HFF-Myc (cell line): ENCODE results near the gene TNFRSF6B.
A peak's percentile ranks its signal among the peaks of the same experiment; 100 is the strongest.

Experiments
- DNase-seq: peaks from one replicate; pipeline ENCODE4 v3.0.0-alpha.2; 2011; ENCODE audit warnings: low read depth; ENCODE audit errors: extremely low read depth
- H3K4me3 ChIP-seq: replicated peaks from 2 replicates; pipeline ENCODE4 v1.5.1; 2011; ENCODE audit warnings: low read depth, mild to moderate bottlenecking, control low read depth, low read length
- TF ChIP-seq, protein P1 (sequence below): IDR thresholded peaks from 2 replicates; pipeline ENCODE4 v1.5.1; 2012; ENCODE audit warnings: mild to moderate bottlenecking, low read depth, low read length, control low read depth; ENCODE audit errors: missing control alignments

TNFRSF6B gene

DNA sequence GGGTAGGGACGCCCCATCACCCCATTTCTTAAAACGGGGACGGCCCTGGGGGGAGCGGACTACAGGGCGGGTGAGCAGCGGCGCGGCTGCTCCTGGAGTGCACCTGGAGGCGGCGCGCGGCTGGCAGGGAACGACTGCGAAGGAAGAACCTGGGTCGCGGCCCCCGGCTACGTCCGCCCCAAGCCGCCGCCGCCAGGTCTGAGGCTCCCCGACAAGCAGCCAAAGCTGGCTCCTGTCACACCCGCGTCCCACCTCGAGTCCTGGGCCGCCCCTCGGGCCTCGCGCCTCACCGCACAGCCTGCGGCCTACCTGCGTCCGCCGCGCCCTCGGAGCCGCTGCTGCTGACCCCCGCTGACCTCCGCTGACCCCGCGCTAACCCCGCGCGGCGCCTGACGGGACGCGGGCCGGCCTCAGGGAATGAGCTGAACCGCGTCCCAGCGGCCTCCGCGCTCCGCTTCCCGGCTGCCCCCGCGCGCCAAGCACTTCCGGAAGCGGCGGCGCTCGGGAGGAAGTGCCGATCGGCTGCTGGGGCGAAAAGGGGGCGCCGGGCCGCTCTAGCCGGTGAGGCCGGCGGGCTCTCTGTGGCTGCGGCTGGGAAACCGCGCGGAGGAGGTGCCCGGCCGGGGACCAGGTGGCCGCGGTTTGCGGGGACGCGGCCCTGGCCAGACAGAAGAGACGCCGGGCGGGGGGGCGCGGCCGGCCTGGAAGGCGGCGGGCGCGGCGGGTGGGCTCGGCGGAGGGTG lies 11.3 kb downstream of the TNFRSF6B start, which contains the start of the genes ARFRP1 and ZGPAT:
ARFRP1 (minus strand) TSS at position 419 of the 743 bp plus-strand sequence. CDS start 885 bp downstream, outside the sequence.
ZGPAT (plus strand) TSS at position 482 of the 743 bp plus-strand sequence. CDS start 542 bp downstream, outside the sequence.
- TF ChIP-seq, protein P1, sequence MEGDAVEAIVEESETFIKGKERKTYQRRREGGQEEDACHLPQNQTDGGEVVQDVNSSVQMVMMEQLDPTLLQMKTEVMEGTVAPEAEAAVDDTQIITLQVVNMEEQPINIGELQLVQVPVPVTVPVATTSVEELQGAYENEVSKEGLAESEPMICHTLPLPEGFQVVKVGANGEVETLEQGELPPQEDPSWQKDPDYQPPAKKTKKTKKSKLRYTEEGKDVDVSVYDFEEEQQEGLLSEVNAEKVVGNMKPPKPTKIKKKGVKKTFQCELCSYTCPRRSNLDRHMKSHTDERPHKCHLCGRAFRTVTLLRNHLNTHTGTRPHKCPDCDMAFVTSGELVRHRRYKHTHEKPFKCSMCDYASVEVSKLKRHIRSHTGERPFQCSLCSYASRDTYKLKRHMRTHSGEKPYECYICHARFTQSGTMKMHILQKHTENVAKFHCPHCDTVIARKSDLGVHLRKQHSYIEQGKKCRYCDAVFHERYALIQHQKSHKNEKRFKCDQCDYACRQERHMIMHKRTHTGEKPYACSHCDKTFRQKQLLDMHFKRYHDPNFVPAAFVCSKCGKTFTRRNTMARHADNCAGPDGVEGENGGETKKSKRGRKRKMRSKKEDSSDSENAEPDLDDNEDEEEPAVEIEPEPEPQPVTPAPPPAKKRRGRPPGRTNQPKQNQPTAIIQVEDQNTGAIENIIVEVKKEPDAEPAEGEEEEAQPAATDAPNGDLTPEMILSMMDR, result no peak
- peak within 1 kb of the TSS; percentile 90 for H3K4me3 ChIP-seq
- DNase-seq, result no peak

DNA sequence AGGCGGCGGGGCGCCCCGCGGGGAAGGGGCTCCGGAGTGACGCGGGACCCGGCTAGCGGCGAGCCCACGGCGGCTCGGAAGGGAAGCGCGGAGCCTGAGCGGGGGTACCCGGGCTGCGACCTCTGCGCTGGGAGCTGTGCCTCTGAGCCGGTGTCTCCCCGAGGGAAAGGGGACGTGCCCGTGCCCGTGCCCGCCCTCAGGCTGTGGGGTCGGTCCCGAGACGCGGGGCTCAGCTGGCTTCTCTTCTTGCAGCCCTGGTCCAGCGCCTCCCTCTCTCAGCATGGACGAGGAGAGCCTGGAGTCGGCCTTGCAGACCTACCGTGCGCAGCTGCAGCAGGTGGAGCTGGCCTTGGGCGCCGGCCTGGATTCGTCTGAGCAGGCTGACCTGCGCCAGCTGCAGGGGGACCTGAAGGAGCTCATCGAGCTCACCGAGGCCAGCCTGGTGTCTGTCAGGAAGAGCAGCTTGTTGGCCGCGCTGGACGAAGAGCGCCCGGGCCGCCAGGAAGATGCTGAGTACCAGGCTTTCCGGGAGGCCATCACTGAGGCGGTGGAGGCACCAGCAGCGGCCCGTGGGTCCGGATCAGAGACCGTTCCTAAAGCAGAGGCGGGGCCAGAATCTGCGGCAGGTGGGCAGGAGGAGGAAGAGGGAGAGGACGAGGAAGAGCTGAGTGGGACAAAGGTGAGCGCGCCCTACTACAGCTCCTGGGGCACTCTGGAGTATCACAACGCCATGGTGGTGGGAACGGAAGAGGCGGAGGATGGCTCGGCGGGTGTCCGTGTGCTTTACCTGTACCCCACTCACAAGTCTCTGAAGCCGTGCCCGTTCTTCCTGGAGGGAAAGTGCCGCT lies 12.1 kb downstream of the TNFRSF6B start:
- TF ChIP-seq, protein P1, result no peak
- peak overlapping the region; percentile 90 for H3K4me3 ChIP-seq
- DNase-seq, result no peak

DNA sequence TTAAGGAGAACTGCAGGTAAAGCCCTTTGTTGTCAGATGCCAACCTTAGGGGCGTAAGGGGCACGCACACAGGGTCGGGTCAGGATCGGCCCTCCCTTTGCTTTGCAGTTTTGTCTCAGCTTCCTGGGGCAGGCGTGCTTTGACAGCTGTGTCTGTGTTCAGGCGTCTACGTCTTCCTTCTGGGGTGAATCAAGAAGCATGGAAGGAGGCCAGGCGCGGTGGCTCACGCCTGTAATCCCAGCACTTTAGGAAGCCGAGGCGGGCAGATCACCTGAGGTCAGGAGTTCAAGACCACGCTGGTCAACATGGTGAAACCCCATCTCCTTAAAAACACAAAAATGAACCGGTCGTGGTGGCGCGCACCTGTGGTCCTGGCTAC lies 12.7 kb downstream of the TNFRSF6B start:
- no peak for DNase-seq
- peak overlapping the region; percentile 90 for H3K4me3 ChIP-seq
- TF ChIP-seq, protein P1, result no peak

DNA sequence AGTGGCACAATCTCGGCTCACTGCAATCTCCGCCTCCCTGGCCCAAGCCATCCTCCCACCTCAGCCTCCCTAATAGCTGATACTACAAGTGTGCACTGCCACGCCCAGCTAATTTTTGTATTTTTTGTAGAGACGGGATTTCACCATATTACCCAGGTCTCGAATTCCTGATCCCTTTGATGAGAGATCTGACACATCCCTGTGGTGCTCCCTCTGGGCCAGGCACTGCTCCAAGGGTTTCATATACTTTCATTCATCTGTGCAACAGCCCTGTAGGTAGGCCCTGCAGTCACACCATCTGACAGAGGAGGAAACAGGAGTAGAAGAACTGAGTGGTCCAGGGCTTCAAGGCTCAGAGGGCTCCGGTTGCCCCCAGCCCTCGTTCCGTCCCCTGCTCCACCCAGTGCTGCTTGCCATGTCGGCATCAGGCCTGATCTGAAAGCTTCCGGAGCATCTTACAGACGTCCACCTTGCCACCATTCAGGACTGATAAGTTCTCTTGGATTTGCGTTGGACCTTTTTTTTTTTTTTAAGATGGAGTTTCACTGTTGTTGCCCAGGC lies 14.7 kb downstream of the TNFRSF6B start:
- DNase-seq, result no peak

DNA sequence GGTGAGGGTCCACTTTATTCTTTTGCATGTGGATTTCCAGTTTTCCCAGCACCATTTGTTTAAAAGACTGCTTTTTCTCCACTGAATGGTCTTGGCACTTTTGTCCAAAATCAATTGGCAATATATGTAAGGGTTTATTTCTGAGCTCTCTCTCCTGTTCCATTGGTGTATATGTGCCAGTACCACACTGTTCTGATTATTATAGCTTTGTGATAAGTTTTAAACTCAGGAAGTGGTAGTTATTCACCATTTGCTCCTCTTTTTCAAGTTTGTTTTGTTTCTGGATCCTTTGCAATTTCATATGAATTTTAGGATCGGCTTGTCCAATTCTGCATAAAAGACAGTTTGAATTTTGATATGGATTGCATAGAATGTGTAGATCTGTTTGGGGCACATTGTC lies 15.7 kb downstream of the TNFRSF6B start:
- DNase-seq, result no peak
- H3K4me3 ChIP-seq, result no peak overlapping the region
- TF ChIP-seq, protein P1, result no peak

More for the DNA sequence above, 14.7 kb downstream of the TNFRSF6B start:
- TF ChIP-seq, protein P1, result no peak
- H3K4me3 ChIP-seq, result no peak overlapping the region

DNA sequence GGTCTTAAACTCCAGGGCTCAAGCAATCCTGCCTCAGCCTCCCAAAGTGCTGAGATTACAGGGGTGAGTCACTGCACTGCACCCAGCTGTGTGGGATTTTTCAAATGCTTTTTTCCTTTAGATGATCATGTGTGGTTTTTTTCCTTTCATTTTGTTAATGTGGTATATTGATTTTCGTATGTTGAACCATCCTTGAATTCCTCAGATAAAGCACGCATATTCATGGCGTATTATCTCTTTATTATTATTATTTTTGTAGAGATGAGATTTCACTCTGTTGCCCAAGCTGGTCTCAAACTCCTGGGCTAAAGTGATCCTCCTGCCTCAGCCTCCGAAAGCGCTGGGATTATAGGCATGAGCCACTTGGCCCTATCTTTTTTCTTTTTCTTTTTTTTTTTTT lies 18.4 kb downstream of the TNFRSF6B start:
- H3K4me3 ChIP-seq, result no peak overlapping the region
- TF ChIP-seq, protein P1, result no peak
- DNase-seq, result no peak
